CD4-positive, alpha-beta T cell treated with Interferon gamma for 1 hour (primary cell): ENCODE data around the gene CYBC1.
"Not testable (repeated sequence)": the region's sequence is repeated elsewhere in the genome, so short reads cannot be mapped to it uniquely, and the experiment has no call there.

Experiments used
- DNase-seq: peaks from one replicate; pipeline ENCODE4 v3.0.0-alpha.2; 2020

The CYBC1 gene

GRCh38 chr17:82475458-82475857 lies 24.9 kb upstream of the CYBC1 start:
- no peak for DNase-seq

DNA sequence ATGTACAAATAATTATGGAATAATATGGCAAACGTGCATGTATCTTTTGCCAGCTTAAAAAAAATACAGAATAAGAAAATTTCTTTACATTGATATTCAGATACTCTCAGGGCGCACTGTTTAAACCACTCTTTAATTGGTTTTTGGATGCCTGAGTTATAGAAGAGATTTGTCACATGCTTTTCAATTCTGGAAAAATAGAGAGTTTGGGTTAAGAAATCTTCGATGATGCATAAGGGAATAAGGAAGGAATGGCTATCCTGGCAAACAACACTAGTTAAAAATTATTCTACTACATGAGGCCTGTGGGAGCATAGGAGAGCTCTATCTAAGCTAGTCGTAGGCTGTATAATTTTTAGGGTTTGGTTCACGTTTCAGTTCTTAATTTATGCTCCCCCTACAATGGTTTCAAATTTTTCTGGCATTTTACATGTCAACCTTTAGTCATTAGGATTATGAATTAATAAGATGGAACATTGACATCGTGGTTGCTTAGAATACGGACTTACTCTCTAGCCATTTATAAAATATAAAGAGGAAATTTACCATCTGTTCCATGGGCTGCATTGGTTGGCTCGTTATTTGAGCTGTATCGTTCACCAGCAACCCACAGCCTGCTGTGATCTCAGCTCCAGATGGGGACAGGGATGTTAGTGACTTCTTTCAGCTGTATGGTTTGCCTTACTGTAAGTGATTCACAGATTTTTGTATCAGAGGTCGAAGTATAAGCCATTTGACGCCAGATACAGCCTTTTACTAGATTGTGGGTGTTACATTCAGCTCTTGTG lies 23.9 kb upstream of the CYBC1 start:
- no peak for DNase-seq

GRCh38 chr17:82470065-82470464 lies 19.5 kb upstream of the CYBC1 start:
- DNase-seq = no peak

DNA sequence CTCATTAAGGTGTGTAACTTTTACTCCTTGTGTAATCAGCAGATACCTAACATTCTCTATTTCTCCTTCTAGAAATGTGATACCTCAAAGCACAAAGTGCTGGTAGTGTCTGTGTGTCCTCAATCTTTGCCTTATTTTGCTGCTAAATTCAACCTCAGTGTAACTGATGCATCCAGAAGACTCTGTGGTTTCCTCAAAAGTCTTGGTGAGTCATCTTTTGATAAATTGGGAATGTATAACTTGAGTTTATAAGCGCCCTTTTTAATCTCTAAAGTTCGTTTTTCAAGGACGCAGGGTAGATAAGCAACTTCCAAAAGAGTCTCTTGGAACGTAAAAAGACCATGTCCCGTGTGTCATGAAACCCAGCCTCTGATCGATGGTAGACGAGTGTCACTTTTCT lies 18.1 kb upstream of the CYBC1 start:
- DNase-seq = no peak

GRCh38 chr17:82465023-82465603 lies 14.6 kb upstream of the CYBC1 start:
- DNase-seq = no peak

DNA sequence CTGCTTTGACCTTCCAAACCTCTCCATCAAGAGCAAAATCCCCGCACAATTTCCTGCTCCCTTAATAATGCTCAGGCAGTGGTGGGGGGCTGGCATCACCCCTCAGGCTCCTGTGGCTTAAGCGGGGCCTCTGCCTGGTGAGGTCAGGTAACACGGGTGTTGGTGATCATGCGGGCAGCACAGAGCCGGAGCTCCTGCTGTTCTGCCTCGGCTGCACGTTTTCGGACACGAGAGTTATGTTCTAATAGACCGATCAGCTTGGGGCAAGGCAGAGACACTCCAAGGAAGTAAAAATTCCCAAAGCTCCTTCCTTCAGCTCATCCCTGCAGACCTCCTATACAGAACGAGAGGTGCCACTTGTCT lies 14.0 kb upstream of the CYBC1 start:
- DNase-seq = no peak

DNA sequence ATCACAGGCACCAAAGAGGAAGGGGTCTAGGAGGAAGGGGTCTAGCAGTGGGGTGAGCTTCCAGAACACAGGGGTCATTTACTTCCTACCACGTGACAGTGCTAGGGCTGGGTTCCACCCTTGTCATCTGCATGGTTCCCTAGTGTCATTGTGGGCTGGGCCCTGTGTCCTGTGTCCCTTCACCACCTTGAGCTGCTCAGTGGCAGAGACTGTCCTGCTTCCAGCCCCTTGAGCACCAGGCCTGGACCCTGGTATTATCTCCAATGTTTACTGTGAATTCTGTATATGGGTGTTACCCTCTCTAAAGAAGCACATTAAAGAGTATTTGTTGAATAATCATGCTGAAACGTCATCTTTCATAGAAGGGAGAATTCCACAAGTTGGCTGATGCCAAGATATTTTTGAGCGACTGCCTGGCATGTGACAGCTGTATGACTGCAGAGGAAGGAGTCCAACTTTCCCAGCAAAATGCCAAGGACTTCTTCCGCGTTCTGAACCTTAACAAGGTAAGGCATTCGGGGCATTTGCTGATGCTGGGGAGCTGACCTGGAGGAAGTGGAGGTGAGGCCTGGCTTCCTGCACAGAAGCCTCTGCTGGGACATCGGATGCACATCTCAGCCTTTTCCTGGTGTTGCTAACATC lies 13.5 kb upstream of the CYBC1 start:
- no peak for DNase-seq

- no peak for DNase-seq
These were observed 12.8 kb upstream of the CYBC1 start for GRCh38 chr17:82463391-82463790.

DNA sequence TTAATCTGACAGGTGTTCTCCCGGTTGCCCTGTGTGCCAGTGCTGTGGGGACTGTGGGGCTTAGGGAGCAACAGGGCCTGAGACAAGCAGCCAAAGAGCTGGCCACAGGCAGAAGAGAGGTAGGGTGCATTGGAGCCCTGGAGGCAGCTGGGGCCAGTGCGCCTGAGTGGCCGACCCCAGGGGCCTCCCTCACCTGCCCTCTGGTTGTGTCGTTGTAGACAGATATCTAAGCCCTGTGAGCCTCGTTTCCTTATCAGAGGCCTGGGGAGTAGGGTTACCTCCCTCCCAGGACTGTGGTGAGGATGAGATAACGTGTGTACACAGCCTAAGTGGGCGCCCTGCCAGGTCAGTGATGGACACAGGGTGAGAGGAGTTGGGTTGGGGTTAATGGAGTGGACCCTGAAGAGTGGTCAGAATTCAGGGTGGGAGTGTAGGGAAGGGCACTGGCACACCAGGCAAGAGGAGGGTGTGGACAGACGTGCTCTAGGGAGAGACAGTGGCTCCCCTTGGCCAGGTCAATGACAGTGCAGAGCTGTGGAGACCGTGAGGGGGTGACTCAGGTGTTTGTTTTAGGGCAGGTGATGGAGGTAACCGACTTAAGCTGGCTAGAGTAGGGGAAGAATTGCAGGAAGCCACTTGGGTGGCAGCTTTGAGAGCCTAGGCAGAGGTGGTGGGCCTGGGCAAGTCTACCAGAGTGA lies 11.4 kb upstream of the CYBC1 start:
- DNase-seq = no peak

- DNase-seq = not testable (repeated sequence)
These were observed 9.4 kb upstream of the CYBC1 start for GRCh38 chr17:82459936-82460335.

DNA sequence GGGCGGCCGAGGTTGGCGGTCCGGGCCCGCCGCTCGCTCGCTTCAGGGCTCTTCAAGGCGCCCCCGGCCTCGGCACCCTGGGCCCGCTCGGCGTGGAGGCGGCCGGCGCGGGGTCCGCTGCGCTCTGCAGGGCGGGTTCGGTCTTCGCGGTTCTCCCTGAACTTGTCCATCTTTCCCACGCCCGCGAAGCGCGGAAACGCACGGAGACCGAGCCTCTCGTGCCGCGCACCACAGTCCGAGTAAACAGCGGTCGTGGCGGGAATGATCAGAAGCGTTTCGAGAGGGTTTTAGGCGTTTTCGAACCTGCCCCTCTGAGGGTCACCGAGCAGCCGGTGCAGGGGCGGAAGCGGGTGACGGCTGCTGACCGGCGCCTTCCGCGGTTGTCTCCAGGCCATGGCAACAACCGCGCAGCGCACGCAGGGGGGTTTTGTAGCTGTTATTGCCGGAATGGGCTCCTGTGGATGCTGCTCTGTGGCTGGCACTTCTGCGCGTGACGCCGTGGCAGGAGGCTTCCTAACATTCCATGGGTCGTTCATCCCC lies 8.4 kb upstream of the CYBC1 start:
- peak; percentile 38 for DNase-seq

- peak; percentile 96 for DNase-seq
These were observed 7.8 kb upstream of the CYBC1 start, which contains the start of gene NARF for GRCh38 chr17:82458179-82458884. TSS of gene NARF (plus strand) at chr17:82458741. CDS start at chr17:82458804, 63 bp downstream.

DNA sequence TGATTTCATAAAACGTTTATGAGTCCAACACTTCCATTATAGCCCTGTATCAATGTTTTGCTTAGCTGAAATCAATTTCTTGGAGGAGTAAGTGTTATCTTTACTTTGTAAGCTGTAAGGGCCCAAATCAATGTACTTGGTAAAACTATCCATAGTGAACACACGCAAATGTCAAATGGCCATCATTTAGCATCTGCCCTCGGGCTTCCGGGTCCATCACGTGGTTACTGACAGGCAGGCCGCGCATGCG lies 7.3 kb upstream of the CYBC1 start:
- no peak for DNase-seq

GRCh38 chr17:82457073-82457928 lies 6.7 kb upstream of the CYBC1 start:
- DNase-seq = peak; percentile 20

- not testable (repeated sequence) for DNase-seq
These were observed 3.2 kb upstream of the CYBC1 start for GRCh38 chr17:82453706-82454105.

- not testable (repeated sequence) for DNase-seq
These were observed 2.6 kb upstream of the CYBC1 start for GRCh38 chr17:82453151-82453550.

DNA sequence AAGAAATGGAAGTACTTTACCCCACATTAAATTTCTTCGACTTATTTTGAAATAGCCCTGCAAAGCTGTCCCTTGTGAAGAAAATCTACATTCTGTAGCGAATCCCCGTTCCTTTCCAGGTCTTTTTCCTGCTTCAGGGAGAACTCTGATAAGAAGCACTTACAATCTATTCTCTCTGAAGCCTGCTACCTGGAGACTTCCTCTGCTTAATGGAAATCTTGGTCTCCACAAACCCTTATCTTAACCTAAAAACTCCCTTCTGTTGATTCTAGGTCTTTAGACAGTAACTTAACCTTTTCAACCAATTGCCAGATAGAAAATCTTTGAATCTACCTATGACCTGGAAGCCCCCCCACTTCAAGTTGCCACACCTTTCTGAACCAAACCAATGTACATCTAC lies 1.6 kb upstream of the CYBC1 start:
- DNase-seq = no peak

GRCh38 chr17:82449883-82450356 lies 632 bp downstream of the CYBC1 start:
- DNase-seq = no peak

DNA sequence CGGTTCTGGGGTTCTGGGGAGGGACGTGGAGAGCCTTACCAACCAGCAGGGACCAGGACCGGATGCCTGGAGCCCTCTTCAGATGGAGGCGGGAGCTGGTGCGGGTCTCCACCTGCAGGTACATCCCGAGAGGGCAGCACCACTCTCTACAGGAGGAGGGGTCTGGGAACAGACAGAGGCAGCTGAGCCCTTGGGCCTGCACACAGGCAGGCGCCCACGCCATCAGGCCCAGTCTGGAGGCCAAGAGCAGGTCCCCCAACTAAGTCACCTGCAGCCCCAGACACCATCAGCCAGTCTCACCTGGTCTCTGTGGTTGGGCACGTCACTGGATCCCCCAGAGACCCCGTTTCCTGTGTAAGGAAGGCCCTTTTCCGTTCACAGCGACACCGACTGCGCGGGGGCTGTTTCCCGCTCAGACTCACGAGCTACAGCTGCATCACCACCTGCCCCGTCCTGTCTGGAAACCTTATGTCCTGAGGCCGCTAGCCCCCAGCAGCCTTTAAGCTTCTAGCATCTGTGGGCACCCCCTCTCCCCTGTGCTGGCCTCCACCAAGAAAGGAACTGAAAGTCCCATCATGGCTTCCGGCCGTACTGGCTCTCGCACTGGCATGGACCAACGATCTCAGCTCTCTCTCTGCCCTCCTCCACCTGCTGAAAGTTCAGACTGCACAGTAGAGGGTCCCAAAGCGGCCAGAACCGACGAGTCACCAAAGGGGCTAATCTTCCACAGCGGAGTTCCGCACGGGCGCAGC lies 1.2 kb downstream of the CYBC1 start:
- peak; percentile 90 for DNase-seq

- DNase-seq = no peak
These were observed 2.7 kb downstream of the CYBC1 start for GRCh38 chr17:82447876-82448275.

DNA sequence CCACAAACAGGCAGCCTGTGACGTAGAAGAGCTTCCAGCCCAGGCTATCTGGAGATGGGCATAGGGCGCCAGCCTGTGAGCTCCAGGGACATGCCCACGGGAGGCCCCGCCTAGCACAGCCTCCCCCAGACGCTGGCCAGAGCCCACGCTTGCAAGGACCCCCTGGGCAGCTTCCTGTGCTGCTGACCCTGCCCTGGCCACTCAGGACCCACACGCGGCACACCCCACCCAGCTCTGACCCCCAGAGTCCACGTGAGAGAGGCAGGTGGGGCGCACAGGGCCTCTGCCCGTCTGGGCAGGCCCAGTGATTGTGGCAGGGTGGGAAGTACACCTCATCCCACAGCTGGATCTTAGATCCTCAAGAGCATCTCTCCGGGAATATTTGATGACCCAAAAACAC lies 3.9 kb downstream of the CYBC1 start:
- DNase-seq = no peak
